ENCODE measurements around the gene ING2. TPM values are rescaled to one million over a fixed set of nuclear protein-coding genes. Genes with fewer than 3 reads are reported as not detected.

ING2 gene
- total and polyA plus RNA-seq, 3 donors from 2014 or later = 38.0 to 47.3 (median 47.2) TPM

DNA sequence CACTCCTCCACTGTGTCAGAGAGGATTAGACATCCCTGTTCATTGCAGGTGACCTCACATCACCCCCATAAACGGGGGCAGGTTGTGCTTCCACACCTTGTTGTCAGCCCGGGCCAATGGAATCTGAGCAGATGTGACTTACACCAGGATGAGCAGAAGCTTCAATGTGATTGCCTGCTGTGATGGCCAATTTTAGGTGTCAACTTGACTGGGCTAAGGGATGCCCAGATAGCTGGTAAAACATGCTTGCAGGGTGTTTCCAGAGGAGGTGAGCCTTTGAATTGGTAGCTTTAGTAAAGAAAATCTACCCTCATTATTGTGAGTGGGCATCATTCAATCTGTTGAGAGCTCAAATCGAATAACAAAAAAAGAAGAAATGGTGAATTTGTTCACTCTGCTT lies 52.1 kb downstream of the ING2 start:
- no peak overlapping the region for H3K4me3 ChIP-seq
- no peaks in the 10 kb centered on the region for H3K36me3 ChIP-seq (ENCODE audit: low read depth, missing control alignments)
- no peaks in the 10 kb centered on the region for H3K4me1 ChIP-seq
- no peaks in the 10 kb centered on the region for H3K27me3 ChIP-seq
- intact Hi-C loops (cut with DNase I; ENCODE audit: low total_unique reads) = no loop called here
- H3K9me3 ChIP-seq = no peaks in the 10 kb centered on the region
- H3K27ac ChIP-seq = no peak overlapping the region
- 62 to 75% methylated on average over 3 of the region's 3 CpGs for WGBS, 2 donors
- TF ChIP-seq, protein P1, sequence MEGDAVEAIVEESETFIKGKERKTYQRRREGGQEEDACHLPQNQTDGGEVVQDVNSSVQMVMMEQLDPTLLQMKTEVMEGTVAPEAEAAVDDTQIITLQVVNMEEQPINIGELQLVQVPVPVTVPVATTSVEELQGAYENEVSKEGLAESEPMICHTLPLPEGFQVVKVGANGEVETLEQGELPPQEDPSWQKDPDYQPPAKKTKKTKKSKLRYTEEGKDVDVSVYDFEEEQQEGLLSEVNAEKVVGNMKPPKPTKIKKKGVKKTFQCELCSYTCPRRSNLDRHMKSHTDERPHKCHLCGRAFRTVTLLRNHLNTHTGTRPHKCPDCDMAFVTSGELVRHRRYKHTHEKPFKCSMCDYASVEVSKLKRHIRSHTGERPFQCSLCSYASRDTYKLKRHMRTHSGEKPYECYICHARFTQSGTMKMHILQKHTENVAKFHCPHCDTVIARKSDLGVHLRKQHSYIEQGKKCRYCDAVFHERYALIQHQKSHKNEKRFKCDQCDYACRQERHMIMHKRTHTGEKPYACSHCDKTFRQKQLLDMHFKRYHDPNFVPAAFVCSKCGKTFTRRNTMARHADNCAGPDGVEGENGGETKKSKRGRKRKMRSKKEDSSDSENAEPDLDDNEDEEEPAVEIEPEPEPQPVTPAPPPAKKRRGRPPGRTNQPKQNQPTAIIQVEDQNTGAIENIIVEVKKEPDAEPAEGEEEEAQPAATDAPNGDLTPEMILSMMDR (IDR thresholded peaks at IDR 0.05) = no peak
- TF ChIP-seq POLR2A (IDR thresholded peaks at IDR 0.05) = no peak
- no peak for DNase-seq

DNA sequence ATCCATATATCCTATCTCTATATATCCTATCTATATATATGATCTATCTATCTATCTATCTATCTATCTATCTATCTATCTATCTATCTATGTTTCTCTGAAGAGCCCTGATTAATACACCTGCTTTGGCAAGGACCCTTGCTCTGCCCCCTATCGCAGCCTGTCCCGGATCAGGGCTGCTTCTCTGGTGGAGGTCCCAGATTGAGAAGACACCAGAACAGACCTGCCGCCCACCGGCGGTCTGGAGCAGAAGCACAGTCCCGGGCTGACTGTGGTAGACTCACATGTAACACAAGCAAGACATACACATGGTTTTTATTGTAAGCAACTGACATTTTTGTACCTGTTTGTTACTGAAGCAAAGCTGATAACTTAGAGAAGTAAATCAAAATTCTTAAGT lies 52.8 kb downstream of the ING2 start:
- no peak overlapping the region for H3K27ac ChIP-seq
- no peaks in the 10 kb centered on the region for H3K9me3 ChIP-seq
- intact Hi-C loops (cut with DNase I; ENCODE audit: low total_unique reads) = no loop called here
- no peak overlapping the region for H3K4me3 ChIP-seq
- TF ChIP-seq, protein P1 (IDR thresholded peaks at IDR 0.05) = no peak
- no peak for TF ChIP-seq POLR2A (IDR thresholded peaks at IDR 0.05)
- DNase-seq = no peak
- H3K4me1 ChIP-seq = no peaks in the 10 kb centered on the region
- H3K36me3 ChIP-seq (ENCODE audit: low read depth, missing control alignments) = no peaks in the 10 kb centered on the region
- 66 to 83% methylated on average over 6 of the region's 6 CpGs for WGBS, 2 donors
- no peaks in the 10 kb centered on the region for H3K27me3 ChIP-seq

DNA sequence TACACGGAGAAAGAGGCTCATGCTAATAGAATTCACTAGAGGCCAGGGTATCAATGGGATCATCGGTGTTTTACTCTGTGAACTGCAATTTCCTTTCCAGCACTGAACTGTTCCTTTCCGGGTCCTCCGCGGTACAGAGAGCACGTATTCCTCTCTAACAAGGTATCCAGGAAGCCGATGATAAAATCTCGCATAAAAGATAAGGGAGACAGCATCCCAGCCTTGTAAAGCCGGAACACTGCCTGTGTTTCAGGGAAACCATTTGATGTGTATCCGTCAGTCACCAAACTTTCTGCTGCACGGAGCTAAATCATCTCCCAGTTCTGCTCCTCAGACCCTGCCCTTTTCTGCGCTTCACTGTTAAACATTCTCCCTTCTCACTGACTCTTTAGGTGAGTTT lies 54.0 kb downstream of the ING2 start:
- Histone ChIP-seq H3K4me1 (peaks cover 3% of the 10 kb centered on the region), H3K27me3 (no peaks in the 10 kb centered on the region), H3K36me3 (ENCODE audit: low read depth, missing control alignments) (no peaks in the 10 kb centered on the region), H3K4me3 (no peak overlapping the region), H3K27ac (no peak overlapping the region), H3K9me3 (no peaks in the 10 kb centered on the region)
- intact Hi-C loops (cut with DNase I; ENCODE audit: low total_unique reads) = no loop called here
- 62 to 63% methylated on average over 12 of the region's 12 CpGs for whole genome bisulfite sequencing, 2 donors
- no peak for DNase-seq
- TF ChIP-seq, protein P1 (IDR thresholded peaks at IDR 0.05) = no peak
- TF ChIP-seq POLR2A (IDR thresholded peaks at IDR 0.05) = no peak

DNA sequence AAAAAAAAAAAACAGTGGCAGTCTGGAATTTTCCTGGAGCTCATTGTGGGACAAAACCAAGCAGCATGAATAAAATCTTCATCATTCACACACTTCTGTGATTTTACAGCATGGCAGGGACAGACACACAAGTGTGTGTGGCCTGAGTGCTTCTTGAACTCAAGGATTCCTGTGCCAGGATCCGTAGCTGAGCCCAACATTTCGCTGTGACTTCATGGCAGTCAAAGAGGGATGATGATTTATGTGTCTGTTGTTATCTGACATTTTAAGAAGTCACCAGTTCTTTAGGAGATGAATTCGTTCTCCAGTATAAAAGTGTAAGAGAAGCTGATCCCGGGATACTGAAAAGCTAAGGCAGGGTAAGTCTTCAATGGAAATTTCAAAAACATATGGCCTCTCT lies 57.0 kb downstream of the ING2 start:
- TF ChIP-seq, protein P1 (IDR thresholded peaks at IDR 0.05) = no peak
- no peak for TF ChIP-seq POLR2A (IDR thresholded peaks at IDR 0.05)
- no peaks in the 10 kb centered on the region for H3K9me3 ChIP-seq
- no peak overlapping the region for H3K27ac ChIP-seq
- DNase-seq = no peak
- H3K36me3 ChIP-seq (ENCODE audit: low read depth, missing control alignments) = no peaks in the 10 kb centered on the region
- intact Hi-C loops (cut with DNase I; ENCODE audit: low total_unique reads) = no loop called here
- H3K27me3 ChIP-seq = no peaks in the 10 kb centered on the region
- WGBS, 2 donors = 47 to 56% methylated on average over 4 of the region's 4 CpGs
- no peak overlapping the region for H3K4me3 ChIP-seq
- peaks cover 3% of the 10 kb centered on the region for H3K4me1 ChIP-seq

Other genes with a start within 250 kb of the ING2 start
- gene CLDN22, start 184.8 kb upstream of the ING2 start, total RNA-seq = not detected
- gene CLDN22, start 184.8 kb upstream of the ING2 start, polyA plus RNA-seq (ENCODE audit: insufficient read depth, low read depth, low replicate concordance) = not detected
- not detected for gene CLDN24, start 182.6 kb upstream of the ING2 start, total RNA-seq
- gene CLDN24, start 182.6 kb upstream of the ING2 start, polyA plus RNA-seq (ENCODE audit: insufficient read depth, low read depth, low replicate concordance) = not detected
- gene CDKN2AIP, start 60.4 kb upstream of the ING2 start, total RNA-seq = 10 to 100 TPM; 37.4 to 38.7 TPM
- 32.7 TPM for gene CDKN2AIP, start 60.4 kb upstream of the ING2 start, polyA plus RNA-seq (ENCODE audit: insufficient read depth, low read depth, low replicate concordance)
- gene RWDD4, start 154.1 kb downstream of the ING2 start, total RNA-seq = 10 to 100 TPM; 23.0 to 25.4 TPM
- 14.5 TPM for gene RWDD4, start 154.1 kb downstream of the ING2 start, polyA plus RNA-seq (ENCODE audit: insufficient read depth, low read depth, low replicate concordance)
- gene TRAPPC11, start 154.2 kb downstream of the ING2 start, total RNA-seq = 10 to 100 TPM; 65.2 to 81.6 TPM
- 31.2 TPM for gene TRAPPC11, start 154.2 kb downstream of the ING2 start, polyA plus RNA-seq (ENCODE audit: insufficient read depth, low read depth, low replicate concordance)

All from testis (tissue), 3 donors.